IPS DF 4.7 (cell line): ENCODE measurements around the gene RPTOR.
"Not testable (repeated sequence)": the region's sequence is repeated elsewhere in the genome, so short reads cannot be mapped to it uniquely, and the experiment has no call there.

Source experiments
- DNase-seq: peaks from one replicate; pipeline ENCODE4 v3.0.0-alpha.2; 2013; ENCODE audit warnings: low spot score; ENCODE audit errors: extremely low read depth

RPTOR gene

GRCh38 chr17:80795090-80795580, 250.5 kb downstream of the RPTOR start:
- no peak for DNase-seq

- DNase-seq: no peak
Observed at GRCh38 chr17:80795754-80796153, 251.1 kb downstream of the RPTOR start.

GRCh38 chr17:80796430-80796861, 251.8 kb downstream of the RPTOR start:
- DNase-seq: no peak

- not testable (repeated sequence) for DNase-seq
Observed at GRCh38 chr17:80797222-80797621, 252.6 kb downstream of the RPTOR start.

- no peak for DNase-seq
Observed at GRCh38 chr17:80797741-80798594, 253.3 kb downstream of the RPTOR start.

- no peak for DNase-seq
Observed at GRCh38 chr17:80798595-80799537, 254.2 kb downstream of the RPTOR start.

- no peak for DNase-seq
Observed at GRCh38 chr17:80799538-80800480, 255.2 kb downstream of the RPTOR start.

GRCh38 chr17:80800481-80801391, 256.1 kb downstream of the RPTOR start:
- no peak for DNase-seq

GRCh38 chr17:80802626-80803450, 258.2 kb downstream of the RPTOR start:
- DNase-seq: no peak

- no peak for DNase-seq
Observed at GRCh38 chr17:80803451-80804428, 259.1 kb downstream of the RPTOR start.

- DNase-seq: no peak
Observed at GRCh38 chr17:80804466-80804865, 259.8 kb downstream of the RPTOR start.

- DNase-seq: no peak
Observed at GRCh38 chr17:80805032-80805751, 260.6 kb downstream of the RPTOR start.

- DNase-seq: no peak
Observed at GRCh38 chr17:80807014-80807413, 262.4 kb downstream of the RPTOR start.

GRCh38 chr17:80807882-80808281, 263.2 kb downstream of the RPTOR start:
- DNase-seq: no peak

- no peak for DNase-seq
Observed at GRCh38 chr17:80811181-80812105, 266.8 kb downstream of the RPTOR start.
